Right lung (tissue), 5 donors: ENCODE data around the gene HIPK4. TPM values are rescaled to one million over a fixed set of nuclear protein-coding genes. Genes with fewer than 3 reads are reported as not detected.
A peak's percentile ranks its signal among the peaks of the same experiment; 100 is the strongest.
"Not testable (repeated sequence)": the region's sequence is repeated elsewhere in the genome, so short reads cannot be mapped to it uniquely, and the experiment has no call there.

ENCODE experiments used
- DNase-seq, 2 donors: peaks; one replicate each; pipeline ENCODE4 v3.0.0-alpha.2; 2013
- polyA plus RNA-seq, 5 donors: library from polyadenylated mRNA; unstranded; fragments of 120-200 nt; gene quantifications; one replicate each; pipeline versions ENCODE4 v1.2.1 to v1.2.3, GENCODE V29; 2013; ENCODE audit warnings: inconsistent platforms in 1 of 5, low replicate concordance in 1 of 5; ENCODE audit not compliant: insufficient read length in 5 of 5, insufficient read depth in 1 of 5

The HIPK4 gene
- polyA plus RNA-seq, 5 donors: 0.09 to 0.42 (median 0.18) TPM

DNA sequence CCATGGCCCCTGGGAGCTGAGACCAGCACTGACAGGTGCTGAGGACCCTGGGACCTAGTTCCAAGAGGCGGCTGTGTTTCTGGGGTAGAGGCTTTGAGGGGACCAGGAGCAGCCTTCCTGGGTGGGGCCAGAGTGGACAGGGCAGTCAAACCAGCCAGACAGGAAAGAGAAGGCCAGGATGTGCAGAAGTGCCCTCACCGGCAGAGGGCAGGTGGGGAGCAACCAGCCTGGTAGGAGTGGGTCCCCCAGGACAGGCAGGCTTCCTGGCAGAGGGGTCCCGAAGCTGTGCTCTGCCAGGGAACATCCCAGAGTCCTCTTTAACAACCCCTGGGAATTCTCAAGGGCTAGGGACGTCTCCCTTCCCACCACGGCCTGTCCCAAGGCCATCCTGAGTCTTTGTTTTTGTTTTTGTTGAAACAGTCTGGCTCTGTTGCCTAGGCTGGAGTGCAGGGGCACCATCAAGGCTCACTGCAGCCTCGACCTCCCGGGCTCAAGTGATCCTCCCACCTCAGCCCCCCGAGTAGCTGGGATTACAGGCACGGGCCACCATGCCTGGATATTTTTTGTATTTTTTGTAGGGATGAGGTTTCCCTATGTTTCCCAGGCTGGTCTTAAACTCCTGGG, 3.0 kb upstream of the HIPK4 start:
- DNase-seq: peak; percentile 44 to 48

DNA sequence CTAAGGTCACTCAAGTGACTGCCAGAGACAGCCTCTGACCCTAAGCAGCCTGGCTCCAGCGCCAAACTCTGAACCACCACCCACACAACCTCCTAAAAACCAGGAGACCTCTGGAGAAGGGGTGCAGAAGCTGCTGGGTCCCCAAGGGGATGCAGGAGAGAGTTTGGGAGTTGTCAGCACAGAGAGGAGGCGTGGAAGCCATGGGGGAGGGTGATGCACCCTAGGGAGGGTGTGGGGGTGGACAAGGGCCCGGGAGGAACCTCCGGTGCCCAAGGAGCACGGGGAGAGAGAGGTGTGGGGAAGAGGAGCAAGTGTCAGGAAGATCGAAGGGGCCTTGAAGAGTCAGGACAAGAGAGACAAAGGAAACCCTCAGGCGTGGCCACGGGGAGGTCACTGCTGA, 2.1 kb upstream of the HIPK4 start:
- no peak for DNase-seq

DNA sequence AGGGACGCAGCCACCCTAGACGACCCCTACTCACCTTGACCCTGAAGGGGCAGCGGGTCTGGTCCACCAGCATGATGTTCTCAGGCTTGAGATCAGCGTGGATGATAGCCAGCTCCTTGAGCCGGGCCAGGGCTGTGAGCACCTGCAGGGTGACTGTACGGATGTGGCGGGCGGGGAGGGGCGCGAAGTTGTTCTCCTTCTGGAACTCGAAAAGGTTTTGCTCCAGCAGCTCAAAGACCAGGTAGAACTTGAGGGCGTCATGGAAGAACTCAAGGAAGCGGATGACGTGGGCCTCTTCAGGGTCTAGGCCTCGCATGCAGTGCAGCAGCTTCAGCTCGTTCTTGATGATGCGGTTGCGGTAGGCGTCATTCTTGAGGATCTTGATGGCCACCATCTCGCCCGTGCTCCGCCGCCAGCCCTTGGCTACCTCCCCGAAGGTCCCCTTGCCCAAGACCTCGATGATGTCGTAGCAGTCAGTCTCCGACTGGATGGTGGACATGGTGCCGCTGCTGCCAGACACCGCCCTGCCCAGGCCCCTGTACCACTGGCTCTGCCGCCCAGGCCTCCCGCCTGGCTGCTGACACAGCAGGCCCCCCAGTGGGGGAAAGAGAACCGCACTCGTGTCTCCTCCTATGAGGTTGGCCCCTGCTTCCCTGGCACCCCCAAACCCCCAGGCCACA, 437 bp downstream of the HIPK4 start:
- DNase-seq: no peak

GRCh38 chr19:40388481-40388880, 1.5 kb downstream of the HIPK4 start:
- DNase-seq: no peak

GRCh38 chr19:40387155-40387554, 2.8 kb downstream of the HIPK4 start:
- no peak for DNase-seq

- no peak for DNase-seq
Observed at GRCh38 chr19:40383668-40384248, 6.2 kb downstream of the HIPK4 start.

DNA sequence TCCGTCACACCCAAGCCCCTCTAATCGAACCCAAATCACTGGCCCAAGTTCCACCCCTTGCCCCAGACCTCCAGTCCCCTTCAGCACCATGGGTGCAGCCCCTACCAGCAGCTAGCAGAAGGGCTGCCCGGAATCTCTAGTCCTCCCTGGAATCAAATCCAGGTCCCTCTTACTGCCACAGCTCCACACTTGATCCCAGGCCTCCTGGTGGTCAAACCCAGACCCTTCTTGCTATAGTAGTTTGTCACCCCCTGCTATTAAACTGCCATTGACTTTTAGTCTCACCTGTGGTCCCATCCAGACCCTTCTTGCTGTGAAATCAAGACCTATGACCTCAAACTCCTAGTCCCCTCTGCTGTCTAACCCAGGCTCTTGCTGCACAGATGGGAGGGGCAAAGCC, 8.7 kb downstream of the HIPK4 start:
- DNase-seq: no peak

- DNase-seq: no peak
Observed at GRCh38 chr19:40380199-40381037, 9.6 kb downstream of the HIPK4 start.

DNA sequence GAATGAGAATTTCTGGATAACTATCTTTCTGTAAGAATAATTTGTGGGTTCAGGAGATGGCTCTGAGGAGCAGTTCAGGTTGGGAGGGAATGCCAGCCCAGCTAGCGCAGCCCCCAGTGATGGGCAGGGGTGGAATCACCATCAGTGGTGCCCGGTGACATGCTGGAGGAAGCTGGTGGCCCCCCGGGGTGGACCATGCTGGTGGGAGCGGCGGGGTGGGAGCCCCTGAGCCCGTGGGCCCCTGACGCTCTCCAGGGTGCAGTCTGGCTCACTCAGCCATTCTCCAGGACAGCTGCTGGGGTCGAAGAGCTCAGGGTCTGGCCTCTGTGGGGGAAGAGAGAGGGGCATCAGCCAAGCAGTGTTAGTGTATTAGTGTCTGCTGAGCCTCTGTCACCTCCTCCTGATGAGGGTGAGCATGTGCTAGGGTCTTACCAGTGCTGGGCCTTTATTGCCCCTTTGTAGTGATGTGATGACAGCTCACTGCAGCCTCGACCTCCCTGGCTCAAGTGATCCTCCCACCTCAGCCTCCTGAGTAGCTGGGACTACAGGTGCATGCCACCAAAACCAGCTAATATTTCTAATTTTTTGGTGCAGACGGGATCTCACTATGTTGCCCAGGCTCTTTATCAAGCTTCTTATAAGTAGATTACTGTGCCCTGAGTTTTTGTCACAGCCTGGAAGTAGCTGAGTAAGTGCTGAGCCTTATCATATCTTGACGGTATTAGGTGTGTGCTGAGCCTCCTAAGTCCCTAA, 10.4 kb downstream of the HIPK4 start:
- no peak for DNase-seq

DNA sequence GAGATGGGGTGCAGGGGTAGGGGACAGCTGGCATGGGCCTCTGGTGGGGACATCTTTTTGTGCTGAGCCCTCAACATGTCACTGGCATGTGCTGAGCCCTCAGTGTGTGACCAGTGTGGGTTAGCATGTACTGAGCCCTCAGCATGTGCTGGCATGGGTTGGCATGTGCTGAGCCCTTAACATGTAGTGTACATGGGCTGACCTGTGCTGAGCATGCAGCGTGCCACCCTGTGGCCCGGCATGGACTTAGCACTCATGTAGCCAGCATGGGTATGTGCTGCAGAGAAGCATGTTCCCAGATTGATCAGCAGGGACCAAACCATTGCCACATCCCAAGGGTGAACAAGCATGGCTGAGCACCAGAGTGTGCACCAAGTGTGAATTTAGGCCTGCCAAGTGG, 11.5 kb downstream of the HIPK4 start:
- no peak for DNase-seq

DNA sequence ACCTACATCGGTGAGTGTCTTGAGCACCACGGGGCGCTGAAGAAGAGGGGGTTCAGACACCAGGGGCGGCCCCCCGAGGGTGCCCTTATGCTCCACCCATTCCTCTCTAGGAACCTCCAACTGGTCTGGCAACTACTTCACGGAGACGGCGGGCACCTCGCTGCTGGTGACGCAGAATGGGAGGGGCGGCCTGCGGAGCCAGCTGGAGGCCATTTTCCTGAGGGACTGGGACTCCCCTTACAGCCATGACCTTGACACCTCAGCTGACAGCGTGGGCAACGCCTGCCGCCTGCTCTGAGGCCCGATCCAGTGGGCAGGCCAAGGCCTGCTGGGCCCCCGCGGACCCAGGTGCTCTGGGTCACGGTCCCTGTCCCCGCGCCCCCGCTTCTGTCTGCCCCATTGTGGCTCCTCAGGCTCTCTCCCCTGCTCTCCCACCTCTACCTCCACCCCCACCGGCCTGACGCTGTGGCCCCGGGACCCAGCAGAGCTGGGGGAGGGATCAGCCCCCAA, 12.1 kb downstream of the HIPK4 start:
- no peak for DNase-seq

DNA sequence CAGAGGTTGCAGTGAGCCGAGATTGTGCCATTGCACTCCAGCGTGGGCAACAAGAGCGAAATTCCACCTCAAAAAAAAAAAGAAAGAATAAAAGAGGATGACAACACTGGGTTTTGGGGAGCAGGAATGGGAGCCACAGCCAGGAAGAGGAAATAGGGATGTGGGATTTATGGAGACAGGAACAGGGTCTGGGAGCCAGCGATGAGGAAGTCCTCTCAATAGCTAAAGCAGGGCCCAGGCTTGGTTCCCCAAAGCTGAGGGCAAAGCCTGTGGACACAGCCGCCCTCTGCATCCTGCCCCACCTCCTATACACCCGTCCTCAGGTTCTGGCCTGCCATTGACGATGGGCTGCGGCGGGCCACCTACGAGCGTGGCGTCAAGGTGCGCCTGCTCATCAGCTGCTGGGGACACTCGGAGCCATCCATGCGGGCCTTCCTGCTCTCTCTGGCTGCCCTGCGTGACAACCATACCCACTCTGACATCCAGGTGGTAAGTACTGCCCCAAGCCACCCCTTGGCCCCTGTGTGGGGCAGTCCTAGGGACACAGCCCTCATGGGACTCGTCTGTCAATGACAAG, 13.6 kb downstream of the HIPK4 start:
- no peak for DNase-seq

GRCh38 chr19:40374084-40374483, 15.9 kb downstream of the HIPK4 start:
- no peak for DNase-seq

DNA sequence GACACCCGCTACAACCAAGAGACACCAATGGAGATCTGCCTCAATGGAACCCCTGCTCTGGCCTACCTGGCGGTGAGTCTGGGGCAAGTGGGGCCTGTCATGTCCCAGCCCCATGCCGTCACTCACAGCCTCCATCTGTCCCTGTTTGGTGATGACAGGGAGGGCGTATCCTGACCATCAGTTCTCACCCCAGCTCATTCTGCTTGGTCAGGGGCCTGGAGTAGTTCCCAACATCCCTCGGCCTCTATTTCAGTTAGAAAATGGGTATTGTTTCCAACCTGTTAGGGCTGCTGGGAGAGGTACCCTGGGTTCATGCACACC, 18.2 kb downstream of the HIPK4 start:
- DNase-seq: no peak

DNA sequence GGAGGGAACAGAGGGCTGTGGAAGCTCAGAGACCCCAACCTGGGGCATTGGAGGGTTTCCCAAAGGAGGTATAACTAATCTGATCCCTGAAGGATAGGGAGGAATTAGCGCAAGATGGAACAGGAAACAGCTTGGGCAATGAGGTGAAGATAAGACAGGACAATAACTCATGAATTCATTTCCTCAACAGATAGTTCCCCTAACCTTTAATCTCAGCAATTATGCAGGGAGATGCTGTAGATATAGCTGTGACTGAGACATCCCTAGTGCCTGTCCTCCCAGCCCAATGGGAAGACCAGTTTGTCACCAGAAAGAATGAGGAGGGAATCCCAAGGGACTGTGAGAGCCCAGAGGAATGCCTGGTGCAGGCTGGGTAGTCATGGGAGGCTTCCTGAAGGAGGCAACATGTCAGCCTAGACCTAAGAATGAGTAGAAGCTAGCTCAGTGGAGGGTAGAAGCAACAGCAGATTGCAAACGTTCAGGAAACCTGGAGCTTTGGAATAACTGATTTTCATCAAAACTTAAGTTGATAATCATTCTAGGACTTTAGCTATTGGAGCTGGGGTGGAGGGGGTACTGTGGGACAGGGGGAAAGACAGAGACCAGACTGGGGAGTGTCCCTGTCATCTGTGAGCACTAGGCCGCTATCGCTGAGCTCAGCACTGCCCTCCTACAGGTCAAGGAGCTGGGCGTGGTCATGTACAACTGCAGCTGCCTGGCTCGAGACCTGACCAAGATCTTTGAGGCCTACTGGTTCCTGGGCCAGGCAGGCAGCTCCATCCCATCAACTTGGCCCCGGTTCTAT, 18.8 kb downstream of the HIPK4 start:
- no peak for DNase-seq

GRCh38 chr19:40370253-40370652, 19.7 kb downstream of the HIPK4 start:
- DNase-seq: not testable (repeated sequence)

GRCh38 chr19:40369797-40370196, 20.2 kb downstream of the HIPK4 start:
- DNase-seq: no peak

- no peak for DNase-seq
Observed at GRCh38 chr19:40367577-40368434, 22.2 kb downstream of the HIPK4 start.
